PC-3 (cell line): Measurements from ENCODE around the gene PTPRF. TPM values are rescaled to one million over a fixed set of nuclear protein-coding genes. Genes with fewer than 3 reads are reported as not detected.
A peak's percentile ranks its signal among the peaks of the same experiment; 100 is the strongest.

Experiments used
- ATAC-seq: fragments of 200-7000 bp; cut with Tn5 transposase; 2 replicates; pipeline ENCODE4 v1.9.1; 2020; ENCODE audit warnings: mild to moderate bottlenecking, moderate library complexity
- BruUV-seq: library from RNA; stranded (reverse); fragments of 400-500 nt; replicated peaks from 2 replicates; lab custom pipeline; 2021; lab: Mats Ljungman, UMichigan
- CTCF ChIA-PET: fragments of 300-600 bp; sonication (Branson Sonifier 250); formaldehyde crosslinking; loops from one replicate; lab custom pipeline; 2022; ENCODE audit warnings: antibody characterized with exemption; lab: Charles Lee
- POLR2A ChIA-PET: fragments of 300-600 bp; sonication (Branson Sonifier 250); formaldehyde crosslinking; loops from one replicate; lab custom pipeline; 2022; ENCODE audit warnings: antibody characterized with exemption; ENCODE audit not compliant: unreplicated experiment; lab: Charles Lee
- DNase-seq: peaks from one replicate; pipeline ENCODE4 v3.0.0-alpha.2; 2015
- H2AFZ ChIP-seq: fragments of 300-600 bp; sonication (generic); 2 replicates; pipeline ENCODE4 v1.6.0; 2016; ENCODE audit warnings: antibody characterized with exemption, low read length
- H3F3A ChIP-seq: fragments of 300-600 bp; sonication (generic); one replicate; pipeline ENCODE4 v1.6.0; 2017; ENCODE audit warnings: antibody characterized with exemption, low read length, control low read depth, mild to moderate bottlenecking; ENCODE audit not compliant: unreplicated experiment
- H3K27ac ChIP-seq: fragments of 300-600 bp; sonication (generic); 2 replicates; pipeline ENCODE4 v1.5.1; 2016; ENCODE audit warnings: mild to moderate bottlenecking, low read length
- H3K27me3 ChIP-seq: fragments of 300-600 bp; sonication (generic); 2 replicates; pipeline ENCODE4 v1.6.1; 2016; ENCODE audit warnings: low read length, mixed read lengths
- H3K36me3 ChIP-seq: fragments of 300-600 bp; sonication (generic); 2 replicates; pipeline ENCODE4 v1.6.1; 2016; ENCODE audit warnings: low read depth, mixed run types, low read length, mixed read lengths
- H3K4me1 ChIP-seq: fragments of 300-600 bp; sonication (generic); 2 replicates; pipeline ENCODE4 v1.5.1; 2016; ENCODE audit warnings: low read length; ENCODE audit not compliant: insufficient read depth
- H3K4me2 ChIP-seq: fragments of 300-600 bp; sonication (generic); 2 replicates; pipeline ENCODE4 v1.6.0; 2016; ENCODE audit warnings: low read length
- H3K4me3 ChIP-seq: fragments of 300-600 bp; sonication (generic); 2 replicates; pipeline ENCODE4 v1.5.1; 2016; ENCODE audit warnings: mild to moderate bottlenecking, low read length, mixed read lengths
- H3K79me2 ChIP-seq: fragments of 300-600 bp; sonication (generic); 2 replicates; pipeline ENCODE4 v1.6.1; 2017; ENCODE audit warnings: low read length, mixed read lengths
- H3K9ac ChIP-seq: fragments of 300-600 bp; sonication (generic); 2 replicates; pipeline ENCODE4 v1.6.0; 2016; ENCODE audit warnings: mild to moderate bottlenecking, low read length
- H3K9me2 ChIP-seq: fragments of 300-600 bp; sonication (generic); replicated peaks from 2 replicates; pipeline ENCODE4 v1.6.1; 2016; ENCODE audit warnings: mixed run types, low read length, mixed read lengths
- H3K9me3 ChIP-seq: fragments of 300-600 bp; sonication (generic); 2 replicates; pipeline ENCODE4 v1.6.1; 2016; ENCODE audit warnings: low read length, mixed read lengths
- H4K20me1 ChIP-seq: fragments of 300-600 bp; sonication (generic); 2 replicates; pipeline ENCODE4 v1.6.1; 2016; ENCODE audit warnings: low read length, mixed read lengths
- CTCF ChIP-seq: fragments of 300-600 bp; sonication (generic); conservative IDR thresholded peaks from 2 replicates; pipeline ENCODE4 v1.5.1; 2017; ENCODE audit warnings: antibody characterized with exemption, low read depth, mild to moderate bottlenecking, low read length
- EZH2 ChIP-seq: fragments of 300-600 bp; sonication (generic); IDR thresholded peaks from one replicate; pipeline ENCODE4 v1.6.1; 2017; ENCODE audit warnings: antibody characterized with exemption, mild to moderate bottlenecking, low read length; ENCODE audit not compliant: unreplicated experiment
- EZH2phosphoT487 ChIP-seq: fragments of 300-600 bp; sonication (generic); IDR thresholded peaks from 2 replicates; pipeline ENCODE4 v1.6.1; 2018; ENCODE audit warnings: mild to moderate bottlenecking, antibody characterized with exemption, low read length, borderline replicate concordance
- intact Hi-C: fragments of 100-400 bp; cut with micrococcal nuclease; formaldehyde crosslinking; loops from 2 replicates; pipeline ENCODE4 v1.9.0; 2023
- total RNA-seq: library from RNA; depleted of rRNA; stranded (reverse); fragments of >200 nt; gene quantifications from 2 replicates; pipeline ENCODE4 v1.2.3, GENCODE V29; 2014

The PTPRF gene
- total RNA-seq, 1 experiment from 2014 or later = 67.4 TPM

DNA sequence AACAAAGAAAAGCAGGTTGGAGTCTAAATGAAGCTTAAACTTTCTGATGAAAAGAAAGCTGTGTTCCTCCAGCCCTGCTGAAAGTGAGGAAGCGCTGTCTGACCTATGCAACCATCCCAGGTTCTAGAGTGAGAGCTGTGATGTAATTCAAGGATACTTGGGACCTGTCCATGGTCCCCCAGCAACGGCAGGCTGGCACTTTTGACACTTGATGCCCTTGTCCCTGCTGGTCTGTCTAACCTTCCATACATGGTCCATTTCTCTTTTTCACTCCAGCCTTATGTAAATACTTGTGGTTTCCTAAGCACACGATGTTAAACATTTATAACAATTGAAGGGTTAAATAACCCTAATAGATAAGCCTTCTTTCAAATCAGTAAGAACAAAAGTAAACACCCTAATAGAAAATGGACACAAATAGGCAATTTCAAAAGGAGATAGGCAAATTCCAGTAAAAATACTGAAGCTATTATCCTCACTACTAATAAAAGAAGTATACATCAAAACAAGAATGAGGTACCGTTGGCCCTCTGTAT, 101.5 kb downstream of the PTPRF start:
- no peak for TF ChIP-seq EZH2phosphoT487
- no peak for TF ChIP-seq EZH2
- no peak for TF ChIP-seq CTCF
- Histone ChIP-seq H3K27ac (no peak overlapping the region), H3K4me3 (no peak overlapping the region), H3K9me2 (no peaks in the 10 kb centered on the region), H3K9ac (no peak overlapping the region), H3K36me3 (no peaks in the 10 kb centered on the region), H3K4me2 (no peak overlapping the region), H3K4me1 (peaks cover 8% of the 10 kb centered on the region), H3K9me3 (no peaks in the 10 kb centered on the region), H2AFZ (no peak overlapping the region), H3F3A (no peaks in the 10 kb centered on the region), H3K27me3 (no peaks in the 10 kb centered on the region), H3K79me2 (no peaks in the 10 kb centered on the region), H4K20me1 (no peaks in the 10 kb centered on the region)
- intact Hi-C loops = no loop called here
- POLR2A ChIA-PET = no interaction called here
- no peak for ATAC-seq
- no peak for DNase-seq
- CTCF ChIA-PET = no interaction called here
- BruUV-seq = no TSS peak

- DNase-seq = peak; percentile 42
- Histone ChIP-seq H3F3A (no peaks in the 10 kb centered on the region), H3K27ac (no peak overlapping the region), H3K36me3 (no peaks in the 10 kb centered on the region), H3K9me2 (no peaks in the 10 kb centered on the region), H3K4me3 (no peak overlapping the region), H3K9me3 (no peaks in the 10 kb centered on the region), H3K4me1 (peaks cover 8% of the 10 kb centered on the region), H2AFZ (no peak overlapping the region), H3K9ac (no peak overlapping the region), H3K27me3 (no peaks in the 10 kb centered on the region), H4K20me1 (no peaks in the 10 kb centered on the region), H3K4me2 (no peak overlapping the region), H3K79me2 (no peaks in the 10 kb centered on the region)
- POLR2A ChIA-PET = interaction anchor here (0.5 kb wide), 1 partner anchor 14 kb away, joined by 4 read pairs; no protein-coding TSS in a partner anchor
- peak; percentile 39; the same call in 1 of the 2 replicates for ATAC-seq
- TF ChIP-seq EZH2phosphoT487 = no peak
- no peak for TF ChIP-seq CTCF
- no peak for TF ChIP-seq EZH2
- no TSS peak for BruUV-seq
- intact Hi-C loops = no loop called here
- CTCF ChIA-PET = no interaction called here
Measured at GRCh38 chr1:43634721-43635120, 104.0 kb downstream of the PTPRF start.

DNA sequence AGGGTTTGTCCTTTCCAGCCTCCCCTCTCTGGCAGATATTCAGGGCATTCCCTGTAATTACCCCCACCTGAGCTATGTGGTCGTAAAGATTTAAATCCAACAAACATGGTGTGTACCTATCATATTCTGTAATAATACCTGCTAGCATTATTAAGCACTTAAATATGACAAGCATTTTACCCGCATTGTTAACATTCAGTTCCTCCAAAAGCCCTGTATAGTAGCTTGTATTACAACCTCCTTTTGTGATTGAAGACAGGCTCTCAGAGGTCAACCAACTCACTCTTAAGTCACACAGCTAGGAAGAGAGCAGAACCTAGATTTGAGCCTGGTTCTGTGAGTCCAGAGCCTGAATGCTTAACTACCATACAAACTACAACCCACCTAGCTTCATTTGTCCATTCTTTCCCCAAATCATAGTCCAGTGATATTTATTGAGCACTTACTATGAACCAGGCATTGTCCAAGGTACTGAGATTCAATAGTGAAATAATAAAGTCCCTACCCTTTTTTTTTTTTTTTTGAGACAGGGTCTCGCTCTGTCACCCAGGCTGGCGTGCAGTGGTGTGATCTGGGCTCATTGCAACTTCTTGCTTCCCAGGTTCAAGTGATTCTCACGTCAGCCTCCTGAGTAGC, 105.4 kb downstream of the PTPRF start:
- DNase-seq (peak; percentile 72), ATAC-seq (peak; percentile 73)
- no peaks in the 10 kb centered on the region for H3K9me3 ChIP-seq
- H3K4me1 ChIP-seq = peaks cover 8% of the 10 kb centered on the region
- intact Hi-C loops = no loop called here
- no peaks in the 10 kb centered on the region for H4K20me1 ChIP-seq
- H3K27me3 ChIP-seq = no peaks in the 10 kb centered on the region
- no peaks in the 10 kb centered on the region for H3K79me2 ChIP-seq
- H3K36me3 ChIP-seq = no peaks in the 10 kb centered on the region
- no peak overlapping the region for H3K9ac ChIP-seq
- no peaks in the 10 kb centered on the region for H3F3A ChIP-seq
- H3K4me2 ChIP-seq = 0 out of 2 replicates have a peak overlapping the region, but pooled peaks have one; percentile 15
- no peak overlapping the region for H2AFZ ChIP-seq
- no peaks in the 10 kb centered on the region for H3K9me2 ChIP-seq
- TF ChIP-seq EZH2phosphoT487 (no peak), CTCF (no peak), EZH2 (no peak)
- no TSS peak for BruUV-seq
- no peak overlapping the region for H3K4me3 ChIP-seq
- CTCF ChIA-PET = interaction anchor here (0.8 kb wide), 1 partner anchor 17 kb away, joined by 3 read pairs; no protein-coding TSS in a partner anchor
- POLR2A ChIA-PET = no interaction called here
- H3K27ac ChIP-seq = no peak overlapping the region
